Heart left ventricle (tissue), 13 donors: Measurements from ENCODE around the gene ZNF674.

Experiments used
- CTCF ChIP-seq, 12 donors: fragments of 200-600 bp; sonication (generic) in 4 of 12; IDR thresholded peaks; one replicate each; pipeline versions ENCODE4 v1.5.0 to v1.8.0; 2018 to 2022; ENCODE audit warnings: antibody characterized with exemption in 12 of 12, mild to moderate bottlenecking in 5 of 12
- POLR2A ChIP-seq, 2 donors: fragments of 450-650 bp; IDR thresholded peaks; one replicate each; pipeline ENCODE4 v1.6.1; 2017; ENCODE audit warnings: antibody characterized with exemption in 2 of 2, mild to moderate bottlenecking in 2 of 2, moderate library complexity in 2 of 2
- donor health status: ischemic (EF 13 %, LVEDD 7.1; RV severe dilation, severe dysfunction).
- donor health status: DM: no; HTN: yes; CAD: no.
- donor health status: DM: no; HTN: no; CAD: no.
- donor health status: ischemic (EF 25% LVEDD 6.9; RV normal size, moderate dysfunction).
- donor health status: ischemic (EF 25% LVEDD 5.7; RV mildly dilated, moderate dysfunction).
- donor health status: ischemic (EF 35%, LVEDD 5.7; RV mildly dilated, moderate dysfunction).
- donor health status: nonischemic (EF 11% LVEDD 7.7; RV severe dilation, severe dysfunction).
- donor health status: DM: yes; HTN: yes; CAD: no.
- donor health status: PGD.
- donor health status: ischemic (EF 29% LVEDD 5.4; RV normal size, mild dysfunction).
- donor health status: nonischemic (EF 23%, LVEDD 6.1; RV moderate dilation, normal function).

GRCh38 chrX:46465203-46465602 lies 80.0 kb downstream of the ZNF674 start:
- TF ChIP-seq POLR2A (IDR thresholded peaks at IDR 0.05) (no peak), CTCF (IDR thresholded peaks at IDR 0.05) (no peak)
